Glomerular endothelial cell (primary cell): Measurements from ENCODE around the gene DNAJC19. TPM values are rescaled to one million over a fixed set of nuclear protein-coding genes. Genes with fewer than 3 reads are reported as not detected.
A peak's percentile ranks its signal among the peaks of the same experiment; 100 is the strongest.
"Not testable (repeated sequence)": the region's sequence is repeated elsewhere in the genome, so short reads cannot be mapped to it uniquely, and the experiment has no call there.

Source experiments
- DNase-seq: peaks from one replicate; pipeline ENCODE4 v3.0.0-alpha.2; 2011; ENCODE audit warnings: low read depth, low spot score; ENCODE audit errors: extremely low read depth
- total RNA-seq: library from RNA; depleted of rRNA; stranded (reverse); fragments of >200 nt; gene quantifications from 2 replicates; pipeline ENCODE4 v1.2.3, GENCODE V29; 2015

DNAJC19 gene
- 17.4 and 29.8 TPM in 2 replicates for total RNA-seq

- peak; percentile 87 for DNase-seq
Observed at GRCh38 chr3:180989291-180990163, at the start of gene DNAJC19. Gene DNAJC19, minus strand, starts transcription at chr3:180989736. Its CDS starts 134 bp downstream, at chr3:180989602.

- DNase-seq: no peak
Observed at GRCh38 chr3:181030948-181031347, 41.4 kb upstream of the DNAJC19 start.

- no peak for DNase-seq
Observed at GRCh38 chr3:181025204-181025603, 35.7 kb upstream of the DNAJC19 start.

- DNase-seq: no peak
Observed at GRCh38 chr3:181017690-181018089, 28.2 kb upstream of the DNAJC19 start.

- no peak for DNase-seq
Observed at GRCh38 chr3:181009225-181009624, 19.7 kb upstream of the DNAJC19 start.

GRCh38 chr3:181008796-181009195, 19.3 kb upstream of the DNAJC19 start:
- no peak for DNase-seq

- DNase-seq: no peak
Observed at GRCh38 chr3:181007262-181007661, 17.7 kb upstream of the DNAJC19 start.

GRCh38 chr3:181006541-181006940, 17.0 kb upstream of the DNAJC19 start:
- no peak for DNase-seq

- DNase-seq: not testable (repeated sequence)
Observed at GRCh38 chr3:181003469-181003868, 13.9 kb upstream of the DNAJC19 start.

GRCh38 chr3:181002331-181002730, 12.8 kb upstream of the DNAJC19 start:
- DNase-seq: not testable (repeated sequence)

GRCh38 chr3:180996415-180996932, 6.9 kb upstream of the DNAJC19 start:
- DNase-seq: no peak

GRCh38 chr3:180990505-180990904, 969 bp upstream of the DNAJC19 start:
- no peak for DNase-seq

GRCh38 chr3:180987344-180987743, 2.2 kb downstream of the DNAJC19 start:
- DNase-seq: no peak

- not testable (repeated sequence) for DNase-seq
Observed at GRCh38 chr3:180986366-180986765, 3.2 kb downstream of the DNAJC19 start.

- DNase-seq: no peak
Observed at GRCh38 chr3:180983136-180983535, 6.4 kb downstream of the DNAJC19 start.

- DNase-seq: no peak
Observed at GRCh38 chr3:180981912-180982311, 7.6 kb downstream of the DNAJC19 start.

GRCh38 chr3:180980611-180981010, 8.9 kb downstream of the DNAJC19 start:
- no peak for DNase-seq

- no peak for DNase-seq
Observed at GRCh38 chr3:180979961-180980360, 9.6 kb downstream of the DNAJC19 start.

- no peak for DNase-seq
Observed at GRCh38 chr3:180977498-180977897, 12.0 kb downstream of the DNAJC19 start.

- DNase-seq: no peak
Observed at GRCh38 chr3:180974286-180974685, 15.2 kb downstream of the DNAJC19 start.

GRCh38 chr3:180973543-180973942, 16.0 kb downstream of the DNAJC19 start:
- DNase-seq: no peak

- DNase-seq: no peak
Observed at GRCh38 chr3:180970931-180971330, 18.6 kb downstream of the DNAJC19 start.
